K562 (cell line): ENCODE results near the gene GPR55. TPM values are rescaled to one million over a fixed set of nuclear protein-coding genes. Genes with fewer than 3 reads are reported as not detected.

Source experiments
- ATAC-seq: fragments of 200-7000 bp; cut with Tn5 transposase; 3 replicates; pipeline ENCODE4 v1.9.1; 2020; ENCODE audit warnings: moderate library complexity
- BruUV-seq: library from RNA; stranded (reverse); fragments of 400-500 nt; replicated peaks from 2 replicates; lab custom pipeline; 2021; lab: Mats Ljungman, UMichigan
- CTCF ChIA-PET: fragments of 300-600 bp; formaldehyde crosslinking; extraction: SDS; loops from one replicate; lab custom pipeline; 2021; ENCODE audit warnings: low intra/inter-chr PET ratio; lab: Yijun Ruan, JAX
- POLR2A ChIA-PET: fragments of 300-600, 350-650 bp; sonication (Branson Sonifier 250); formaldehyde crosslinking; extraction: SDS; loops from one replicate; lab custom pipeline; 2021; ENCODE audit warnings: antibody characterized with exemption, inconsistent platforms; lab: Yijun Ruan, JAX
- DNase-seq, 4 experiments: peaks; one replicate each; pipeline versions ENCODE4 v3.0.0 to v3.0.0-alpha.2; 2011 to 2018; ENCODE audit warnings: low spot score in 3 of 4, mixed read lengths in 3 of 4; ENCODE audit errors: extremely low read depth in 1 of 4
- FAIRE-seq: peaks from 2 replicates; lab custom pipeline; 2011; peaks lifted over from hg19 to GRCh38; lab: Jason Lieb, UNC
- H2AFZ ChIP-seq: 2 replicates; pipeline ENCODE4 v1.6.0; 2011; ENCODE audit warnings: low read depth, low read length, control low read depth, inconsistent platforms
- H3K27ac ChIP-seq: fragments of 200-600 bp; 3 replicates; pipeline ENCODE4 v1.8.0; 2011; ENCODE audit warnings: low read depth, mild to moderate bottlenecking, control low read depth, inconsistent platforms, low read length, moderate library complexity, mixed read lengths; ENCODE audit errors: extremely low read depth
- H3K27me3 ChIP-seq, 2 experiments: fragments of 300-600 bp in 1 of 2; 2 replicates in 1 of 2; 3 replicates in 1 of 2; pipeline versions ENCODE4 v1.6.0 to v1.8.0; 2011; ENCODE audit warnings: inconsistent platforms in 2 of 2, low read length in 2 of 2, mild to moderate bottlenecking in 1 of 2, mixed read lengths in 1 of 2, moderate library complexity in 1 of 2; ENCODE audit not compliant: control insufficient read depth in 2 of 2, insufficient read depth in 2 of 2
- H3K36me3 ChIP-seq: fragments of 300-600 bp; 3 replicates; pipeline ENCODE4 v1.8.0; 2011; ENCODE audit warnings: mild to moderate bottlenecking, low read length, inconsistent platforms; ENCODE audit not compliant: control insufficient read depth, insufficient read depth
- H3K4me1 ChIP-seq, 2 experiments: fragments of 200-600 bp in 1 of 2; replicated peaks in 1 of 2; 2 replicates in 1 of 2; 3 replicates in 1 of 2; pipeline versions ENCODE4 v1.5.1 to v1.8.0; 2011; ENCODE audit warnings: inconsistent platforms in 2 of 2, low read length in 2 of 2, mild to moderate bottlenecking in 1 of 2, mixed read lengths in 1 of 2, moderate library complexity in 1 of 2; ENCODE audit not compliant: control insufficient read depth in 2 of 2, insufficient read depth in 2 of 2
- H3K4me2 ChIP-seq: 2 replicates; pipeline ENCODE4 v1.6.1; 2011; ENCODE audit warnings: low read length, control low read depth, inconsistent platforms, mixed read lengths; ENCODE audit not compliant: insufficient read depth
- H3K4me3 ChIP-seq: fragments of 200-600 bp; sonication (generic), shearing (Covaris generic); 2 replicates; pipeline ENCODE4 v1.5.1; 2016; ENCODE audit warnings: control low read depth, inconsistent platforms
- H3K79me2 ChIP-seq: fragments of 200-600 bp; 3 replicates; pipeline ENCODE4 v1.8.0; 2011; ENCODE audit warnings: low read length, inconsistent platforms; ENCODE audit not compliant: control insufficient read depth, insufficient read depth
- H3K9ac ChIP-seq, 2 experiments: 2 replicates each; pipeline versions ENCODE4 v1.6.0 to v1.6.1; 2011; ENCODE audit warnings: low read depth in 2 of 2, low read length in 2 of 2, control low read depth in 1 of 2, inconsistent platforms in 1 of 2, mild to moderate bottlenecking in 1 of 2, mixed read lengths in 1 of 2; ENCODE audit not compliant: insufficient read depth in 1 of 2
- H3K9me1 ChIP-seq: one replicate; pipeline ENCODE4 v1.6.0; 2011; ENCODE audit warnings: inconsistent platforms, mild to moderate bottlenecking, low read length, moderate library complexity; ENCODE audit not compliant: control insufficient read depth, insufficient read depth
- H3K9me3 ChIP-seq: replicated peaks from 2 replicates; pipeline ENCODE4 v1.5.1; 2011; ENCODE audit warnings: low read depth, low read length, inconsistent platforms; ENCODE audit not compliant: control insufficient read depth, insufficient read depth
- H4K20me1 ChIP-seq: replicated peaks from 2 replicates; pipeline ENCODE4 v1.6.1; 2011; ENCODE audit warnings: low read length, inconsistent platforms, mixed read lengths; ENCODE audit not compliant: control insufficient read depth, insufficient read depth
- CTCFL ChIP-seq: IDR thresholded peaks from 2 replicates; pipeline ENCODE4 v1.6.1; 2011; ENCODE audit warnings: borderline replicate concordance, low read depth, mild to moderate bottlenecking, moderate library complexity, low read length; ENCODE audit not compliant: insufficient read depth, poor library complexity, severe bottlenecking
- EZH2 ChIP-seq: IDR thresholded peaks from 2 replicates; pipeline ENCODE4 v1.6.1; 2012; ENCODE audit warnings: low read depth, mild to moderate bottlenecking, inconsistent platforms, low read length, borderline replicate concordance
- FOXJ2 ChIP-seq: fragments of 200-800 bp; sonication (Bioruptor generic); IDR thresholded peaks from 2 replicates; pipeline ENCODE4 v1.6.1; 2016; ENCODE audit warnings: missing genetic modification characterization, missing compliant biosample characterization
- NFIC ChIP-seq: fragments of 450-650 bp; IDR thresholded peaks from 2 replicates; pipeline ENCODE4 v1.6.1; 2017; ENCODE audit warnings: mild to moderate bottlenecking, inconsistent platforms
- PHF21A ChIP-seq: fragments of 450-650 bp; IDR thresholded peaks from 2 replicates; pipeline ENCODE4 v1.6.1; 2017; ENCODE audit warnings: low read depth, borderline replicate concordance
- PTRF ChIP-seq: fragments of 450-650 bp; IDR thresholded peaks from 2 replicates; pipeline ENCODE4 v1.6.1; 2016; ENCODE audit warnings: mild to moderate bottlenecking, missing genetic modification characterization, missing compliant biosample characterization
- REST ChIP-seq, 2 experiments: fragments of 450-650 bp; formaldehyde crosslinking in 1 of 2; IDR thresholded peaks; 2 replicates each; pipeline versions ENCODE4 v1.4.0 to v1.6.1; 2014 to 2020; ENCODE audit warnings: mild to moderate bottlenecking in 2 of 2, borderline replicate concordance in 1 of 2, low read depth in 1 of 2
- RFX1 ChIP-seq: fragments of 450-650 bp; IDR thresholded peaks from 2 replicates; pipeline ENCODE4 v1.6.1; 2016; ENCODE audit warnings: mild to moderate bottlenecking, moderate library complexity
- TFAP4 ChIP-seq: sonication (generic); formaldehyde crosslinking; IDR thresholded peaks from 2 replicates; pipeline ENCODE4 v1.8.0; 2022; ENCODE audit warnings: missing genetic modification reagents, mild to moderate bottlenecking, moderate library complexity, borderline replicate concordance
- ZEB2 ChIP-seq: fragments of 450-650 bp; IDR thresholded peaks from 2 replicates; pipeline ENCODE4 v1.6.1; 2016
- ZNF384 ChIP-seq: IDR thresholded peaks from 2 replicates; pipeline ENCODE4 v1.6.1; 2012; ENCODE audit warnings: low read depth, low read length, improper control_type of control experiment
- WGBS: fragments of 100-300 bp; shearing (Covaris generic); methylation state at CpG from one replicate; pipeline ENCODE4 v1.1.6; 2016; ENCODE audit warnings: low coverage, mixed read lengths; ENCODE audit not compliant: insufficient coverage; ENCODE audit errors: missing lambda C conversion rate; 5-methylcytosine and 5-hydroxymethylcytosine counted together
- in situ Hi-C: fragments of 300-500 bp; cut with MboI; formaldehyde crosslinking; loops from 4 replicates; pipeline ENCODE4 v1.15.0; 2018; ENCODE audit warnings: inconsistent platforms, mixed read lengths
- intact Hi-C: fragments of 100-400 bp; cut with micrococcal nuclease; formaldehyde crosslinking; loops from 2 replicates; pipeline ENCODE4 v1.14.2; 2022
- polyA plus RNA-seq, 8 experiments: library from polyadenylated mRNA; depleted of rRNA in 4 of 8; stranded (reverse) in 5 of 8; unstranded in 3 of 8; fragments of >200 nt; fragmentation: Nextera tagmentation in 2 of 8; fragmentation: Illumina TruSeq in 1 of 8; extraction: Ambion mirVana in 2 of 8; extraction: Trizol in 1 of 8; gene quantifications; 2 replicates each; pipeline versions ENCODE4 v1.2.1 to v1.2.3, GENCODE V29; 2011 to 2014; ENCODE audit warnings: inconsistent platforms in 1 of 8, missing spikeins in 1 of 8
- total RNA-seq, 7 experiments: library from RNA; depleted of rRNA in 6 of 7; stranded (reverse); fragments of >200 nt in 6 of 7; fragmentation: Illumina TruSeq in 2 of 7; extraction: Trizol in 2 of 7; gene quantifications; 2 replicates each; pipeline versions ENCODE4 v1.2.1 to v1.2.3, GENCODE V29; 2011 to 2021; ENCODE audit warnings: low replicate concordance in 1 of 7

Gene GPR55
- total and polyA plus RNA-seq, 9 of the 15 experiments (the other 6 are each of a cell fraction or from before 2014, with no cell fraction given), result 0.11 to 0.49 (median 0.27) TPM

- no peaks in the 10 kb centered on the region for H3K36me3 ChIP-seq
- 8% methylated on average over 2 of the region's 3 CpGs for WGBS
- peak; percentile 19 to 46 (median 38) for DNase-seq
- CTCF ChIA-PET, result interaction anchor here (1.3 kb wide), 1 partner anchor 45 kb away, joined by 5 read pairs; no protein-coding TSS in a partner anchor
- POLR2A ChIA-PET, result interaction anchor here (0.6 kb wide), 1 partner anchor 9 kb away, joined by 3 read pairs; no protein-coding TSS in a partner anchor
- H3K9me1 ChIP-seq, result no peaks in the 10 kb centered on the region
- intact Hi-C loops (loop anchor here (1.0 kb wide), 1 partner anchor 45 kb away; no protein-coding TSS in a partner anchor), in situ Hi-C loops (no loop called here)
- peaks cover 2 to 31% of the 10 kb centered on the region in 2 experiments; a peak in 4 of 5 replicates for H3K27me3 ChIP-seq
- BruUV-seq, result no TSS peak
- H4K20me1 ChIP-seq, result no peaks in the 10 kb centered on the region
- H3K9ac ChIP-seq, result no peak overlapping the region
- peak; percentile 80 for ATAC-seq
- no peaks in the 10 kb centered on the region for H3K9me3 ChIP-seq
- H3K27ac ChIP-seq, result no peak overlapping the region
- H3K4me3 ChIP-seq, result no peak overlapping the region
- no peak overlapping the region for H2AFZ ChIP-seq
- no peaks in the 10 kb centered on the region; a peak in 2 of 5 replicates for H3K4me1 ChIP-seq
- no peak for FAIRE-seq
- H3K4me2 ChIP-seq, result no peak overlapping the region
- H3K79me2 ChIP-seq, result no peaks in the 10 kb centered on the region
- TF ChIP-seq REST (IDR thresholded peaks at IDR 0.05; ENCODE audit: borderline replicate concordance) (peak; percentile 51; the same call in 1 of the 2 replicates), REST (CRISPR knock-in tag; IDR thresholded peaks at IDR 0.05; ENCODE audit: low read depth) (no peak), CTCFL (peak; percentile 60), ZEB2 (no peak), RFX1 (no peak), ZNF384 (no peak), FOXJ2 (tag) (no peak), NFIC (peak; percentile 34; the same call in 1 of the 2 replicates), PTRF (tag) (no peak), EZH2 (no peak), TFAP4 (CRISPR knock-in tag) (peak; percentile 12; the same call in 1 of the 2 replicates), PHF21A (no peak)
Measured at GRCh38 chr2:230942371-230942770, 17.3 kb upstream of the GPR55 start.
